Umbilical cord (tissue), 2 donors: ENCODE data around the gene PNPLA6. TPM values are rescaled to one million over a fixed set of nuclear protein-coding genes. Genes with fewer than 3 reads are reported as not detected.
"Not testable (repeated sequence)": the region's sequence is repeated elsewhere in the genome, so short reads cannot be mapped to it uniquely, and the experiment has no call there.

Experiments
- DNase-seq: peaks from one replicate; pipeline ENCODE4 v3.0.0-alpha.2; 2015; ENCODE audit warnings: low spot score
- total RNA-seq: library from RNA; depleted of rRNA; stranded (reverse); fragments of >200 nt; gene quantifications from one replicate; pipeline ENCODE4 v1.2.3, GENCODE V29; 2014; ENCODE audit warnings: low replicate concordance; ENCODE audit not compliant: insufficient read depth

PNPLA6 gene
- total RNA-seq, 1 donor from 2014 or later: 35.6 TPM

- DNase-seq: no peak
These were observed 17.3 kb downstream of the PNPLA6 start for GRCh38 chr19:7552781-7553180.

GRCh38 chr19:7554565-7554964 lies 19.0 kb downstream of the PNPLA6 start:
- DNase-seq: no peak

GRCh38 chr19:7554990-7555864 lies 19.7 kb downstream of the PNPLA6 start:
- DNase-seq: no peak

- no peak for DNase-seq
These were observed 21.3 kb downstream of the PNPLA6 start for GRCh38 chr19:7556696-7557315.

- no peak for DNase-seq
These were observed 23.1 kb downstream of the PNPLA6 start for GRCh38 chr19:7558667-7559066.

- DNase-seq: no peak
These were observed 23.6 kb downstream of the PNPLA6 start for GRCh38 chr19:7559102-7559501.

GRCh38 chr19:7560255-7560654 lies 24.7 kb downstream of the PNPLA6 start:
- DNase-seq: no peak

GRCh38 chr19:7561325-7561724 lies 25.8 kb downstream of the PNPLA6 start:
- DNase-seq: no peak

- DNase-seq: no peak
These were observed 27.3 kb downstream of the PNPLA6 start for GRCh38 chr19:7562646-7563393.

- no peak for DNase-seq
These were observed 29.3 kb downstream of the PNPLA6 start for GRCh38 chr19:7564866-7565265.

GRCh38 chr19:7565332-7565731 lies 29.8 kb downstream of the PNPLA6 start:
- DNase-seq: no peak

- no peak for DNase-seq
These were observed 35.2 kb downstream of the PNPLA6 start for GRCh38 chr19:7570761-7571160.

GRCh38 chr19:7575434-7576040 lies 40.0 kb downstream of the PNPLA6 start:
- no peak for DNase-seq

GRCh38 chr19:7577422-7577821 lies 41.9 kb downstream of the PNPLA6 start:
- not testable (repeated sequence) for DNase-seq

GRCh38 chr19:7578127-7578526 lies 42.6 kb downstream of the PNPLA6 start:
- DNase-seq: no peak

GRCh38 chr19:7579182-7579581 lies 43.7 kb downstream of the PNPLA6 start:
- no peak for DNase-seq

- no peak for DNase-seq
These were observed 46.9 kb downstream of the PNPLA6 start for GRCh38 chr19:7582446-7582845.

- DNase-seq: no peak
These were observed 54.3 kb downstream of the PNPLA6 start for GRCh38 chr19:7589822-7590221.

GRCh38 chr19:7590256-7590655 lies 54.7 kb downstream of the PNPLA6 start:
- DNase-seq: peak; percentile 22

- DNase-seq: peak; percentile 24
These were observed 60.1 kb downstream of the PNPLA6 start, which contains the start of gene CAMSAP3 for GRCh38 chr19:7595466-7596133. TSS of gene CAMSAP3 (plus strand) at chr19:7595863. CDS start at chr19:7596003, 140 bp downstream.
